Erythroblast (primary cell): ENCODE data around the gene PDE1C.

Experiments used
- GATA1 ChIP-seq: IDR thresholded peaks from 2 replicates; pipeline ENCODE4 v1.6.1; 2011; ENCODE audit warnings: low read depth, mild to moderate bottlenecking, control low read depth, low read length, moderate library complexity
- POLR2A ChIP-seq: IDR thresholded peaks from 2 replicates; pipeline ENCODE4 v1.6.1; 2011; ENCODE audit warnings: mild to moderate bottlenecking, low read length

DNA sequence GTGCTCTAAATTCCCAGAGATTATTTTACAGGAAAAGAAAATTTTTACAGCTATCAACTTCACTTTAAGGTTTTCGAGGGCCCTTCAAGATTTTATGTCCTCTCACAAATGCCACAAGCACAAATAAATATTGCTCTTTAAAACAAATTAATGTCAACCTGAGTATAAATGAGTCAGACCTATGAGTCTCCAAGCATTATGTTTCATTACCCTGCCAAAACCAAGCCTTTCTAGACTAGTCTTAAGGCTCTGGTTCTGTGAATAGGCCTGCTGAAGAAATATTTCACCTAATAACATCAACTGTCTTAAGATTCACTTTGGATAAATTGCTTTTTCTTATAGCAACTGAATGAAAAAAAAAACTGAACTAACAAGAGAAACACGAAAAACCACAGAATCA lies 153.0 kb downstream of the PDE1C start:
- TF ChIP-seq POLR2A (no peak), GATA1 (no peak)
